Fibroblast of villous mesenchyme (primary cell): ENCODE data around the gene TMEM150B. TPM values are rescaled to one million over a fixed set of nuclear protein-coding genes. Genes with fewer than 3 reads are reported as not detected.

Source experiments
- DNase-seq: peaks from one replicate; pipeline ENCODE4 v3.0.0-alpha.2; 2010; ENCODE audit warnings: low read depth
- H3K4me3 ChIP-seq: 2 replicates; pipeline ENCODE4 v1.5.1; 2011; ENCODE audit warnings: low read depth, mild to moderate bottlenecking, low read length
- CTCF ChIP-seq: IDR thresholded peaks from 2 replicates; pipeline ENCODE4 v1.5.1; 2012; ENCODE audit warnings: low read depth, mild to moderate bottlenecking, low read length; ENCODE audit not compliant: insufficient read depth
- total RNA-seq: library from RNA; depleted of rRNA; stranded (reverse); fragments of >200 nt; gene quantifications from 2 replicates; pipeline ENCODE4 v1.2.3, GENCODE V29; 2012

The TMEM150B gene
- total RNA-seq, 1 donor = not detected

GRCh38 chr19:55310498-55310897, 14.6 kb downstream of the TMEM150B start:
- no peak overlapping the region for H3K4me3 ChIP-seq
- no peak for TF ChIP-seq CTCF
- no peak for DNase-seq

DNA sequence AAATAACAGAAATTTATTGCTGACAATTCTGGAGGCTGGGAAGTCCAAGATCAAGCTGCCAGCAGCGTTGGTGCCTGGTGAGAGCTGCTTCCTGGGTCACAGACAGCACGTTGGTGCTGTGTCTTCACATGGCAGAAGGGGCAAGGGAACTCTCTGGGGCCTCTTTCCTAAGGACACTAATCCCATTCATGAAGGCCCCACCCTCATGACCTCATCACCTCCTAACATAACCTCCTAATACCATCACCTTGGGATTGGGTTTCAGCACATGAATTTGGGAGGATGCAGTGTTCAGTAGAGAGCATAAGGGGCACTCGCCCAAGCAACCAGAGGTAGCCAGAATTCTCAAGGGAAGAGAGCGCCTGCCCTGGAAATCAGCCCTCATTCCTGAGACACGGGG, 15.7 kb downstream of the TMEM150B start:
- DNase-seq = no peak
- no peak overlapping the region for H3K4me3 ChIP-seq
- no peak for TF ChIP-seq CTCF

GRCh38 chr19:55308281-55308680, 16.9 kb downstream of the TMEM150B start:
- TF ChIP-seq CTCF = no peak
- DNase-seq = no peak
- H3K4me3 ChIP-seq = no peak overlapping the region

DNA sequence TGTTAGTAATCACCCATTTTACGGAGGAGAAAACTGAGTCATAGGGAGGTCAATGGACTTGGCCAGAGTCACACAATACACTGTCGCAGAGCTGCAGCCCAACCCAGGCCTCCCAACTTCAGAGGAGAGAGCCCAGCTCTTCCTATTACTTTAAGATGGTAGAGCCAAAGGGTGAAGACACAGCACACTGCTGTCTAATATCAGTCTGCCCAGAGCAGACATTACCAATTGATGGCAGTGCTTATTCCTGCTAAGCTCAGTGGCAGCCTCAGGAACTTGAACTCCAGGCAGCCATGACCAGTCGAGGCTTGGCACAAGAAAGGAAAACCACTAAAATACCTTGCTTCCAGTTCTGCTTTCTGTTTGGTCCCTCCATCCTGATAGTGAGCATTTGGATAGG, 18.4 kb downstream of the TMEM150B start:
- no peak overlapping the region for H3K4me3 ChIP-seq
- TF ChIP-seq CTCF = no peak
- no peak for DNase-seq

DNA sequence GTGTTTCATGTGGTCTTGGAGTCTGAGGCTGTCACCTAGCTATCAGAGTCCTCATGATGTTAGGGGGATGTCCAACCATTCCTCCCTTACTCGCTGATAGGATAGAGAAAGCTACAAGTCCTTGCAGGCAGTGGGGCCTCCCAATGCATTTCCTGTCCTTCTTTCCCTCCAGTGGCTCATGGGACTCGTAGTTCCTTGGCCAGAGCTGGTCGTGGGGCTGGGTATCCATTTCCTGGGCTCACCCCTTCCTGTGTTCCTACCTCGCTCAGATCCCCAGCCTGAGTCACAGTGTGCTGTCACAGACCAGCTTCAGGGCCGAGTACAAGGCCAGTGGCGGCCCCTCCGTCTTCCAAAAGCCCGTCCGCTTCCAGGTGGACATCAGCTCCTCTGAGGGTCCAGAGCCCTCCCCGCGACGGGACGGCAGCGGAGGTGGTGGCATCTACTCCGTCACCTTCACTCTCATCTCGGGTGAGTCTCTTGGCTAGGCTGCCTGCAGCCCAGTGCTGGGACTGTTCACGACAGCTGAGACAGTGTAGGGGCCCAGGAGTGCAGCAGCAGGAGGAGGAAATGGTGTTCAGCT, 19.1 kb downstream of the TMEM150B start:
- peak; percentile 43 for DNase-seq
- peak overlapping the region; percentile 41 for H3K4me3 ChIP-seq
- no peak for TF ChIP-seq CTCF

- DNase-seq = peak; percentile 32
- no peak for TF ChIP-seq CTCF
- H3K4me3 ChIP-seq = no peak overlapping the region
These were observed 19.6 kb downstream of the TMEM150B start for GRCh38 chr19:55305491-55305890.

- no peak overlapping the region for H3K4me3 ChIP-seq
- TF ChIP-seq CTCF = no peak
- DNase-seq = no peak
These were observed 20.2 kb downstream of the TMEM150B start for GRCh38 chr19:55304980-55305379.
